WTC11 (cell line): ENCODE data around the gene TAPBP. TPM values are rescaled to one million over a fixed set of nuclear protein-coding genes. Genes with fewer than 3 reads are reported as not detected.

ENCODE experiments used
- ATAC-seq: fragments of 200-7000 bp; cut with Tn5 transposase; 2 replicates; pipeline ENCODE4 v1.10.0; 2021; ENCODE audit warnings: mild to moderate bottlenecking, moderate library complexity
- CTCF ChIA-PET: fragments of 300-600 bp; sonication (Branson Sonifier 250); formaldehyde crosslinking; loops from one replicate; lab custom pipeline; 2021; ENCODE audit warnings: antibody characterized with exemption; lab: Charles Lee
- POLR2A ChIA-PET: fragments of 350-600 bp; sonication (Branson Sonifier 250); formaldehyde crosslinking; loops from one replicate; lab custom pipeline; 2021; ENCODE audit warnings: antibody characterized with exemption; lab: Charles Lee
- DNase-seq: peaks from one replicate; pipeline ENCODE4 v3.0.0; 2021; ENCODE audit warnings: low spot score
- H3K27ac Mint-ChIP-seq: 2 replicates; pipeline ENCODE4 v1.8.0; 2021; ENCODE audit warnings: mixed read lengths
- H3K27me3 Mint-ChIP-seq: 2 replicates; pipeline ENCODE4 v1.8.0; 2021; ENCODE audit warnings: low read depth, mild to moderate bottlenecking, moderate library complexity, mixed read lengths
- H3K36me3 Mint-ChIP-seq: 2 replicates; pipeline ENCODE4 v1.8.0; 2021; ENCODE audit warnings: mixed read lengths
- H3K4me1 Mint-ChIP-seq: 2 replicates; pipeline ENCODE4 v1.8.0; 2022; ENCODE audit warnings: mixed read lengths
- H3K4me3 Mint-ChIP-seq: 2 replicates; pipeline ENCODE4 v1.8.0; 2021; ENCODE audit warnings: mild to moderate bottlenecking, moderate library complexity, mixed read lengths
- H3K9me3 Mint-ChIP-seq: 2 replicates; pipeline ENCODE4 v1.8.0; 2021; ENCODE audit warnings: mixed read lengths
- ARID4B ChIP-seq: sonication (generic); formaldehyde crosslinking; IDR thresholded peaks from 2 replicates; pipeline ENCODE4 v1.8.0; 2023; ENCODE audit warnings: missing genetic modification reagents, mild to moderate bottlenecking, borderline replicate concordance
- ATF1 ChIP-seq: sonication (generic); formaldehyde crosslinking; IDR thresholded peaks from 2 replicates; pipeline ENCODE4 v1.8.1; 2023; ENCODE audit warnings: mild to moderate bottlenecking, moderate library complexity, missing genetic modification reagents
- CTCF ChIP-seq: fragments of 200-600 bp; IDR thresholded peaks from 2 replicates; pipeline ENCODE4 v1.8.0; 2022; ENCODE audit warnings: antibody characterized with exemption
- ELF4 ChIP-seq: sonication (generic); formaldehyde crosslinking; IDR thresholded peaks from 2 replicates; pipeline ENCODE4 v1.8.1; 2022; ENCODE audit warnings: low read depth, mild to moderate bottlenecking, moderate library complexity, missing genetic modification reagents
- EMX1 ChIP-seq: fragments of 250-450 bp; sonication (Bioruptor Pico); IDR thresholded peaks from 2 replicates; pipeline ENCODE4 v1.8.0; 2021; ENCODE audit warnings: mild to moderate bottlenecking
- ETV6 ChIP-seq: sonication (generic); formaldehyde crosslinking; IDR thresholded peaks from 2 replicates; pipeline ENCODE4 v1.8.1; 2022; ENCODE audit warnings: mild to moderate bottlenecking, missing genetic modification reagents
- FOXJ3 ChIP-seq: sonication (generic); formaldehyde crosslinking; IDR thresholded peaks from 2 replicates; pipeline ENCODE4 v1.9.0; 2021; ENCODE audit warnings: missing genetic modification reagents, mild to moderate bottlenecking, borderline replicate concordance
- FOXP1 ChIP-seq: sonication (generic); formaldehyde crosslinking; IDR thresholded peaks from 2 replicates; pipeline ENCODE4 v1.8.0; 2022; ENCODE audit warnings: missing genetic modification reagents, mild to moderate bottlenecking, moderate library complexity, borderline replicate concordance
- FOXP4 ChIP-seq: sonication (generic); formaldehyde crosslinking; IDR thresholded peaks from 2 replicates; pipeline ENCODE4 v1.8.0; 2022; ENCODE audit warnings: mild to moderate bottlenecking, missing genetic modification reagents
- HMGA2 ChIP-seq: fragments of 250-450 bp; sonication (Bioruptor Pico); IDR thresholded peaks from 2 replicates; pipeline ENCODE4 v1.4.0; 2021; ENCODE audit warnings: mild to moderate bottlenecking, moderate library complexity
- HMGXB4 ChIP-seq: sonication (generic); formaldehyde crosslinking; IDR thresholded peaks from 2 replicates; pipeline ENCODE4 v1.8.1; 2023; ENCODE audit warnings: mild to moderate bottlenecking, moderate library complexity, missing genetic modification reagents
- IRF2 ChIP-seq: sonication (generic); formaldehyde crosslinking; IDR thresholded peaks from 2 replicates; pipeline ENCODE4 v1.8.0; 2022; ENCODE audit warnings: low read depth, missing genetic modification reagents, borderline replicate concordance
- NFYB ChIP-seq: sonication (generic); formaldehyde crosslinking; conservative IDR thresholded peaks from 2 replicates; pipeline ENCODE4 v1.8.0; 2022; ENCODE audit warnings: low read depth, missing genetic modification reagents
- NR3C1 ChIP-seq: sonication (generic); formaldehyde crosslinking; conservative IDR thresholded peaks from 2 replicates; pipeline ENCODE4 v1.8.1; 2023; ENCODE audit warnings: low read depth, mild to moderate bottlenecking, missing genetic modification reagents
- SMAD3 ChIP-seq: sonication (generic); formaldehyde crosslinking; IDR thresholded peaks from 2 replicates; pipeline ENCODE4 v1.8.0; 2022; ENCODE audit warnings: missing genetic modification reagents, mild to moderate bottlenecking, borderline replicate concordance
- SP1 ChIP-seq: sonication (generic); formaldehyde crosslinking; conservative IDR thresholded peaks from 2 replicates; pipeline ENCODE4 v1.8.1; 2022; ENCODE audit warnings: missing genetic modification reagents
- TP53 ChIP-seq: sonication (generic); formaldehyde crosslinking; IDR thresholded peaks from 2 replicates; pipeline ENCODE4 v1.8.1; 2023; ENCODE audit warnings: mild to moderate bottlenecking, missing genetic modification reagents
- USF1 ChIP-seq: sonication (generic); formaldehyde crosslinking; IDR thresholded peaks from 2 replicates; pipeline ENCODE4 v1.8.0; 2022; ENCODE audit warnings: mild to moderate bottlenecking, missing genetic modification reagents
- ZSCAN18 ChIP-seq: fragments of 250-450 bp; sonication (Bioruptor Pico); IDR thresholded peaks from 2 replicates; pipeline ENCODE4 v2.1.2; 2022; ENCODE audit warnings: mild to moderate bottlenecking, moderate library complexity
- total RNA-seq: library from RNA; stranded (reverse); gene quantifications from 3 replicates; pipeline ENCODE4 v1.2.3, GENCODE V29; 2021

The TAPBP gene
- total RNA-seq, 1 experiment from 2014 or later = 43.5 TPM

GRCh38 chr6:33296797-33297405 lies 17.0 kb downstream of the TAPBP start:
- no peaks in the 10 kb centered on the region for H3K27me3 Mint-ChIP-seq
- DNase-seq (no peak), ATAC-seq (no peak)
- peaks cover 20% of the 10 kb centered on the region for H3K36me3 Mint-ChIP-seq
- H3K9me3 Mint-ChIP-seq = no peaks in the 10 kb centered on the region
- peaks cover 17% of the 10 kb centered on the region for H3K4me1 Mint-ChIP-seq
- POLR2A ChIA-PET = interaction anchor here (0.8 to 1.6 kb wide), 6 partner anchors 8 to 325 kb away, joined by 3 to 10 read pairs (median 4); partner anchors contain the start of genes B3GALT4, PFDN6, RPS18 and TAPBP
- no peak overlapping the region for H3K27ac Mint-ChIP-seq
- TF ChIP-seq ELF4 = no peak
- no peak for TF ChIP-seq TP53
- TF ChIP-seq NR3C1 (CRISPR knock-in tag) = no peak
- TF ChIP-seq ETV6 (CRISPR knock-in tag) = no peak
- no peak for TF ChIP-seq CTCF
- no peak for TF ChIP-seq SMAD3 (CRISPR knock-in tag)
- TF ChIP-seq ARID4B = no peak
- TF ChIP-seq ATF1 (CRISPR knock-in tag) = no peak
- TF ChIP-seq FOXP4 (CRISPR knock-in tag) = no peak
- no peak for TF ChIP-seq EMX1 (CRISPR knock-in tag)
- TF ChIP-seq HMGXB4 (CRISPR knock-in tag) = no peak
- no peak for TF ChIP-seq FOXJ3
- no peak for TF ChIP-seq HMGA2 (CRISPR knock-in tag)
- TF ChIP-seq NFYB (CRISPR knock-in tag) = no peak
- no peak for TF ChIP-seq SP1 (CRISPR knock-in tag)
- TF ChIP-seq ZSCAN18 (CRISPR knock-in tag) = no peak
- TF ChIP-seq FOXP1 = no peak
- no peak for TF ChIP-seq USF1
- no peak for TF ChIP-seq IRF2 (CRISPR knock-in tag)
- TF ChIP-seq, all 79 proteins: peak for 0
- CTCF ChIA-PET = interaction anchor here (0.8 to 2.4 kb wide), 7 partner anchors 14 to 171 kb away, joined by 3 to 31 read pairs (median 4); partner anchors contain the start of genes B3GALT4 and ZBTB22
- H3K4me3 Mint-ChIP-seq = peak overlapping the region; percentile 99
